NCI-H510A treated with DMSO at 0.1 percent for 48 hours (cell line): ENCODE data around the gene USP37.

Source experiments
- DNase-seq: peaks from one replicate; lab custom pipeline; 2025; lab: John Stamatoyannopoulos, UW

USP37 gene, protein sequence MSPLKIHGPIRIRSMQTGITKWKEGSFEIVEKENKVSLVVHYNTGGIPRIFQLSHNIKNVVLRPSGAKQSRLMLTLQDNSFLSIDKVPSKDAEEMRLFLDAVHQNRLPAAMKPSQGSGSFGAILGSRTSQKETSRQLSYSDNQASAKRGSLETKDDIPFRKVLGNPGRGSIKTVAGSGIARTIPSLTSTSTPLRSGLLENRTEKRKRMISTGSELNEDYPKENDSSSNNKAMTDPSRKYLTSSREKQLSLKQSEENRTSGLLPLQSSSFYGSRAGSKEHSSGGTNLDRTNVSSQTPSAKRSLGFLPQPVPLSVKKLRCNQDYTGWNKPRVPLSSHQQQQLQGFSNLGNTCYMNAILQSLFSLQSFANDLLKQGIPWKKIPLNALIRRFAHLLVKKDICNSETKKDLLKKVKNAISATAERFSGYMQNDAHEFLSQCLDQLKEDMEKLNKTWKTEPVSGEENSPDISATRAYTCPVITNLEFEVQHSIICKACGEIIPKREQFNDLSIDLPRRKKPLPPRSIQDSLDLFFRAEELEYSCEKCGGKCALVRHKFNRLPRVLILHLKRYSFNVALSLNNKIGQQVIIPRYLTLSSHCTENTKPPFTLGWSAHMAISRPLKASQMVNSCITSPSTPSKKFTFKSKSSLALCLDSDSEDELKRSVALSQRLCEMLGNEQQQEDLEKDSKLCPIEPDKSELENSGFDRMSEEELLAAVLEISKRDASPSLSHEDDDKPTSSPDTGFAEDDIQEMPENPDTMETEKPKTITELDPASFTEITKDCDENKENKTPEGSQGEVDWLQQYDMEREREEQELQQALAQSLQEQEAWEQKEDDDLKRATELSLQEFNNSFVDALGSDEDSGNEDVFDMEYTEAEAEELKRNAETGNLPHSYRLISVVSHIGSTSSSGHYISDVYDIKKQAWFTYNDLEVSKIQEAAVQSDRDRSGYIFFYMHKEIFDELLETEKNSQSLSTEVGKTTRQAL

DNA sequence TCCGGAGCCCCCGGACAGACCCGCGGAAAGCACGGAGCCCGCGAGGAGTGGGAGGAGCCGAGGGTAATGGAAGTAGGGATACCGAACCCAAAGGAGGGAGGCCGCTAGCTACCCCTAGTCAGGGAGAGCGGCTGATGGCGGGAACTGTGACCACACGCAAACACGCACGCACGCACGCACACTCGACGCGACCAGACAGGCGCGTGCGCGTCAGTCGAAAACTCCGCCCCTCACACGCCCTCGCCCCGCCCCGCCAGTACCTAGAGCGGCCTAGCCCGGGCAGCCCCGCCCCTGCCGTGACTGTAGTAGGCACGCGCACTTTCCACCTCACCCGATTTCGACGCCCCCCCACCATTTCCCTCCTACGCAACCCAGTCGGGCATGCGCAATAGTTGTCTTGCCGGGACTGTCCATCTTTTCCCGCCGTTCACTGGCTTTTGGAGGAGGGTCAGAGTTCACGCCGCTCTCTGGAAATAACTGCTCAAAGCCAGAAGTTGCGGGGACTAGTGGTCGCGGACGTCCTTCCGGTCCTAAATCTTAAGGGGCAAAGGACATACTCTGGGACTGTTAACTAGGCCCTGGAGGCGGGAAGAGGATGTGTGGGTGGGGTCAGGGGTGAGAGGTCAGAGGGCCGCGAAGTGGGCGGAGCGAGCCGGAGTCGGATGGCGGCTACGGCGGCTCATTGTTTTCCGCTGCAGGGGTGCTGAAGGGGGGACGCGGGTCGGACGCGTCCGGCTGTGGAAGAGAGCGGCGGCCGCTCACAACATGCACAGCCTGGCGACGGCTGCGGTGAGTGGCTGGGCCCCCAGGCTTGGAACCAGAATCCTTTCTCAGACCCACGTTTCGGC lies at the start of gene USP37, which contains the start of gene CNOT9:
Gene USP37, minus strand, starts transcription at position 162 of the 848 bp plus-strand sequence. CDS start 9,698 bp downstream, outside the sequence.
Gene CNOT9, plus strand, starts transcription at position 650 of the 848 bp plus-strand sequence. Its CDS starts 116 bp downstream, at position 766.
- DNase-seq = peak; percentile 98

DNA sequence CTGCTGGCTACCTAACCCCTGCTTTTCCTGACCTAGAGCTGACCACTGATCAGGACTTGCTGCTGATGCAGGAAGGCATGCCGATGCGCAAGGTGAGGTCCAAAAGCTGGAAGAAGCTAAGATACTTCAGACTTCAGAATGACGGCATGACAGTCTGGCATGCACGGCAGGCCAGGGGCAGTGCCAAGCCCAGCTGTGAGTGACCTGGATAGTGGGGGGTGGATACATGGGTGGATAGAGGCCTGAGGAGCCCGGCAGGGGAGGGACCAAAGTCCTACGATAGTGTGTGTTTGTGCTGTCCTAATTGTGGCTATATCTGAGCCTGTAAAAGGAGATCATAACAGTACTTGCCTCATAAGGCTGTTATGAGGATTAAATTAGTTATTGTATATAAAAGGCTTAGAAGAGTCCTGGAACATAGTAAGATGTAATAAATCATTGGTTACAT lies 47.7 kb upstream of the USP37 start:
- DNase-seq = no peak

DNA sequence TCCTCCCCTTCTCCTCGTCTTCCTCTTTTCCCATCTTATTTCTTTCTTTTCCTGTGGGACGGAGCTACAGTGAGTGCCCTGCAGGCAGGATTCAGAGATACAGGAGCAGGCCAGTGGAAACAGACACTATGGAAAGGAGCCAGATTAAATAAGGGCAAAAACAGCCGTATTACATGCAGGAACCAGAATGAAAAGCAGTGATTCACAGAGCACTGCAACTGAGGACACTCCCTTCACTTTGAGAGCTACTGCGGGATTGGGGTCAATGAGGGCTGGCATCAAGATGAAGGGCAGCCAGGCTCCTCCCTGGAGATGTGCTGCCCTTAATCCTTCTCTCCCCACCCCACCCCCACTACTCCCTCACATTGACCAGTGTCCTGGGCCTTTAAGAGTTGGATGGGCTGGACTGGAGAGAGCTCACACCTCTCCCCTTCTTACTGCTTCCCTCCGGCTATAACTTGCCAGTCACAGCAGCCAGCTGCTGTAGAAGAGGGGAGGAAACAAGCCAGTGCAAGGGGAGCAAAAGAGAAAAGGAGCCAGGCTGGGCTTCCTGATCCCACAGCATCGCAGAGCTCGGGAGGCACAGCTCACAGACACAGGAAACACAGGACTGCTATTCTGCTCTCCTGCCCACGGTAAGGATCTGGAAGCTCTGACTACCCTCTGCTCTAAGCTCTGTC lies 39.4 kb upstream of the USP37 start, which contains the start of gene PLCD4:
Gene PLCD4, plus strand, starts transcription at position 464 of the 680 bp plus-strand sequence. CDS start 7,841 bp downstream, outside the sequence.
- DNase-seq = no peak

DNA sequence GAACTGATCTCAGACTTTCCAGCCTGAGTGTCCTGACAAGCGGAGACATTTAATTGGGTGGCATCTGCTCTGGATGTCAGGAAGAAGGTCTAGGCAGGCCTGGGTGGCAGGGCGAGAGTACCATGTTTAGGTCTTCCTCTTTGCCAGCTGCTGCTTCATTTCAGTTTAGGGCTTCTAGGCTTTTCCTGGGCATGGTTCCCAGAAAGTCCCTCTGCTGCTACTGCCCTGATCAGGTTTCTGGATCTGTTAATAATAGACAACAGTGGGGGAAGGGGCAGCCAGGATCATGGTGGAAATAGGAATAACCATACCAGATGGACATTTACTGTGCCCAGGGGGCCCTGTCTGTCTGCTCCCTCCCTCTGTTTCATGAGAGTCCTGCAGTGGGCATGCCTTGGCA lies 37.3 kb upstream of the USP37 start:
- DNase-seq = no peak

DNA sequence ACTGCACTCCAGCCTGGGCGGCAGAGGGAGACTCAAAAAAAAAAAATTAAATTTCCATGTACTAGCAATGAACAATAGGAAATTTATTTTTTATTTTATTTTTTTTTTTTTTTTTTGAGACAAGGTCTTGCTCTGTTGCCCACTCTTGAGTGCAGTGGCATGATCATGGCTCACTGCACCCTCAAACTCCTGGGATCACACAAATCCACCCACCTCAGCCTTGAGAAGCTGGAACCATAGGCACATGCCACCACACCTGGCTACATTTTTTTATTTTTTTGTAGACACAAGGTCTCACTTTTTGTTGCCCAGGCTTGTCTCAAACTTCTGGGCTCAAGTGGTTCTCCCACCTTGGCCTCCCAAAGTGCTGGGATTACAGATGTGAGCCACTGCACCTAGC lies 17.4 kb upstream of the USP37 start:
- DNase-seq = no peak

DNA sequence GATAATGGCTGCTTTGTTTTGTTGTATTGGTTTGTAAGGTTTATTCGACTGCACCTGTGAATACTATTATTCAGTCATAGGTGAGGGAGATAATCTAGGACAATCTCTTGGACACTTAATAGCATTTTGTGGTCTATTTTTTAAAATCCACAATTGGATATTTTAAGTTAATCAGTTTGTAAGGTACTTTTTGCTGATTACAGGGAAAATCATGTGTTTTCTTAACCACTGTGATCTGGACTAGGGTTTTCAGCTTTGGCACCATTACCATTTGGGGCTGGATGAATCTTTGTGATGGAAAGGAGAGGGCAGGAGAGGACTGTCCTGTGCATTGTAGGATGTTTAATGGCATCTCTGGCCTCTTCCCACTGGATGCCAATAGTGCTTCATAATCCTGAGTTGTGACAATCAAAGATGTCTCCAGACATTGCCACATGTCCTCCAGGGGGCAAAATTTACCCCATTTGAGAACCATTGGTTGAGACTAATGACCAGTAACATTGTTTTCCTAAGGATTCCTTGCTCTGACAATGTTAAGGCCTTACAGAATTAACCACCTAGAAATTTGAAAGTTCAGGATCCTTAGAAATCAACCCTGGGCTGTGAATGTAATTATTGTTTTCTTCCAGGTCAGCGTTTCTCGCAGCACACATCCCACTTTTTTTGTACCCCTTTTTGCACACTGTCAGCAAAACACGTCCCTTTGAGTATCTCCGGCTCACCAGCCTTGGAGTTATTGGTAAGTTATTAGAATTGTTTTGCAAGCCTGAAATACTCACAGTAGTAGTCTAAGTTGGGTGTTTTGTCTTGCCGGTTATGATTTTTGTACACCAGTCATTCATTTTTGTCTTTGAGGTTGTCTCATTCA lies 16.1 kb upstream of the USP37 start:
- no peak for DNase-seq

DNA sequence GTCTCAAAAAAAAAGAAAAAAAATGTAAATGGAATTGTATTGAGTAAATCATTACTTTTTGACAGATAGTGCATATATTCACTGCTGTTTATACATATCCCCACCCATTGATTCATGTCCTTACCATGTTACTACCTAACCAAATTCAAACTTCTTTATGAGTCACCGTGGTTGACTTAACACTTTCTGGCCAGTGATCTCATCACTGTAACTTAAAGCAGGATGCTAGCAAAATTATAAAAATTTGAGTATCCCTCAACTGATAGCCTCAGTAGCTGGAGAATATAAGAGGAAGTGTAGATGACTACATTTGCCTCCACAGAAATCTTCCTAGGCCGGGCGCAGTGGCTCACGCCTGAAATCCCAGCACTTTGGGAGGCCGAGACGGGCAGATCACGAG lies 13.9 kb upstream of the USP37 start:
- DNase-seq = no peak

DNA sequence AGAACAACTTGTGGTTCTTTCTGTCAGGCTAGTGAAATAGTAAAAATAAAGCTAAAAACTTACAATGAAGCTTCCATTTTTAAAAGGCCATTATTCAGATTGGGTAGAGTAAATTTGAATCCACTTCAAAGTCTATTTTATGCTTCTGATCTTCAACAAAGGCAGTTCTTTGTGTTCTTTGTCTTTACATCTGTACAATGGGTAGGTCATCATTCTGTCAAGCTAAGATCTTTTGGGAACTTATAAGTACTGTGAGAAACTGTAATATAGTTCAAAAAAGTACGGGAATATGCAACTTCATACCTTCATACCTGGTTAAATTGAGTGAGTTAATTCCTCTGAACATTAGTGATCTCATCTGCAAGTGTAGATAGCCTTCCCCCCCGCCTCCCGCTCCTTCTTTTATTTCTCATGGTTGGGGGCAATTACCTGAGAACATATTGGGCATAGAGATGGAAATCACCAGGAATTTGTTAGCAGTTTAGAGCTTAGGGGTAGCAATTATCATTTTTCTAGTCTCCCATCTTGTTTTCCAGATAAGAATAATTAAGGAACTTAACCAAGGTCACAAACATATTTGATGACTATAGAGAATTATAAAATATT lies 10.2 kb upstream of the USP37 start:
- no peak for DNase-seq

DNA sequence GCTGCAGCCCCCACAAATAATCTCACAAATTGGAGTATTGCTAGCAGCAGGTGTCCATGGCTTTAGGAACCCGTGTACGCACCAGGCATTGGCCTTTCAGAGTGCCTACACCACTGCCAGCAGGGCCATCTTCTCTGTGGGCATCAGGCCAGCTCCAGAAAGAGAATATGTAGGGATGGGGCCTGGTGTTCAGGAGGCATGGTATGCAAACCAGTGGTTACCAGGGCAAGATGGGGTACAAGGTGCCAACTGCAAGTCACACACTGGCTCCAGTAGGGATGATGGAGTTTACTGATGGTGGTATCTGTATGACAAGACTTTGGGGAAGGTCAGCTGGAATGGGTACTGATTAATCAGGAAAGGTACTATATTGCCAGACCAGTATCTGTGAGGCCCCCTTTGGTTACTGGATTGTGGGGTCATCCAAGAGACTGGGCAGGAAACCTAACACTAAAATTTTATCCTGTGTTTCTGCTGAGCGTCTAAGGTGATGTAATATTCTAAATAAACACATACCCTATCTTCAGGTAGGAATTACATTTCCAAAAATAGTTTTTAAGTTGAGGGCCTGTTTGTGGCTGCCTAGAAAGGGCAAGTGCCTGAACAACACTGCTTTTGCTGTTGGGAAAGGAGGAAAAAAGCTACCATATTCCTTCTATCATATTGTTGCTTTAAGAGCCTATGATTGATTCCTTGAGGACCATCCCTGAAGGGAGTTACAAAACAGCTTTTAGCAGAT lies 9.5 kb upstream of the USP37 start:
- no peak for DNase-seq

DNA sequence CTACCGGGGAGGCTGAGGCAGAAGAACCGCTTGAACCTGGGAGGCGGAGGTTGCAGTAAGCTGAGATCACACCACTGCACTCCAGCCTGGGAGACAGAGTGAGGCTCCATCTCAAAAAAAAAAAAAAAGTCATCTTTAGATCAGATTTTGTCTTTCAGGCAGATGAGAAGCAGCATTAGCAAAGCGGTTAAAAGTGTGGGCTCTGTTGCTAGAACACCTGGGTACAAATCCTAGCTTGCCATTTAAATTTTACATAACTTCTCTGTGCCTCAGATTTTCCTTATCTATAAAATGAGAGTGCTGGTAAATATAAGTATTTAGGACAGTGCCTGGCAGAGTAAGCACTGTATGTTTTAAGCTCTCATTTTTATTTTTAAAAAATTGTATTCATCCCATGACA lies 8.7 kb upstream of the USP37 start:
- DNase-seq = no peak

DNA sequence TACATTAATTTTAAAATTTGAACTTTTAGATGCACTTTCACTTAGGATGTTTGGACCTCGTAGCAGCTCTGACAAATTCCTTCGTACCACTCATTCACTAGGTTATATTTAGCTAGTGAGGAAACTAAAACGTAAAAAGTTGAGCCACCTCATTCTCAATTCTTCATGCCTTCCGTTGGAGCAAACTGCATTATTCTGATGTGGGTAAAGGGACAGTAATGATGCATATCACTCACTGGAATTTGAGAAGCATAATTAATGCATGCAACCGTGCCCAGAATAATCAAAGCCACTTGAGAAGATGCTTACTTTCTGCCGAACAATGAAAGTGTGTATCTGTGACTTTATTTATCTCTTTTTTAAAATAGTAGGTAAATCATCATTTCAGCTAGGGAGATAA lies 2.7 kb upstream of the USP37 start:
- no peak for DNase-seq

DNA sequence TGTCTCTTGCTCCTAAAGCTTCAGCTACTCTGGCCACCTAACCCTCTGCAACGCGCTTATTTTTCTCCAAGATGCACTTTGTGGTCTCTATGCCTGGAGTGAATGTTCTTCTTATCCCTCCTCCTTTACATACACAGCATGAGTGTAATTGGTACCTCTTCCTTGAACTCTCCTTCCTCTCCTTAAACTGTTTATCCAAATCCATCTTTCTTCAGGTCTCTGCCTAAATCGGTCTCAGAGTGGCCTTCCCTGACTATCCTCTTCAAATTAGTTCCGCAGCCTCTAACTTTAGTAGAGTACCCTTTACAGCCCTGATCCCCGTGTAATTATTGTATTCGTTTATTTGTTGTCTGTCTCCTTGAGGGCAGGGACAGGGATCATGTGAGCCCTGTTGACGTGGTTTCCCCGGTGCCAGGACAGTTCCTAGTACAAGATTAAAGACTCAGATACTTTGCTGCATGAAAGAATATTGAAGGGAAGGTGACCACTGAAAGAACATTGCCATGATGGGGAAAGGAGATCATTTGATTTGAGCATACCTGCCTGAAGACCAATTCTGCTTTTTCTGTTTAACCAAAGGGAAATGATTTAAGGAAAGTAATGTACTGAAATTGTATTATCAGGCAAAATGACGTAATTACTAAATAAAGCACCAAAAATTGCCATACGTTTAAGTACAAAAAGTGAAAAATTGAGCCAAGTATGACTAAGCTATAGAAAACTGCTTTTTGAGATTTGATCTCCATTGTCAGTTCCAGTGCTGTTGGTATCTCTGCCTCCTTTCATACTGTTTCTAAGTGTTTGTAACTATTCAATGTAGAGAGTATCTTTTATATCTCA lies 1.7 kb upstream of the USP37 start:
- DNase-seq = no peak

DNA sequence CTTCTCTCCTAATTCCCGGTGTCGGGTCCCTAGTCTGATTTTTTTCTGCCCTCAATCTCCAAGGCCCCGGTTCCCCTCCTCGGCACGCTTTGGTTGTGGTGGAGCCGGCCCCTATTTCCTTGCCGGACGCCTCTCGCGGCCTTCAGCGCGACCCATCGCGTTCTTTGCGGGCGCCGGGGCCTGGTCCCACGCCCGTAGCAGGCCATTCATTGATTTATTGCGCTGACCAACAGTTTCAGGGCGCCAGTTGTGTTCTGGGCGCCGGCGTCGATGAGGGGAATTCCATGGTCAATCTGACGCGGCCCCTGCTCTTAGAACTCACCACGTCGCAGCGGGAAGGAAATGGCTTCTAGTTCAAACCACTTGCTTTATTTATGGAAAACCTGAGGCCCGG lies 884 bp upstream of the USP37 start:
- peak; percentile 39 for DNase-seq

DNA sequence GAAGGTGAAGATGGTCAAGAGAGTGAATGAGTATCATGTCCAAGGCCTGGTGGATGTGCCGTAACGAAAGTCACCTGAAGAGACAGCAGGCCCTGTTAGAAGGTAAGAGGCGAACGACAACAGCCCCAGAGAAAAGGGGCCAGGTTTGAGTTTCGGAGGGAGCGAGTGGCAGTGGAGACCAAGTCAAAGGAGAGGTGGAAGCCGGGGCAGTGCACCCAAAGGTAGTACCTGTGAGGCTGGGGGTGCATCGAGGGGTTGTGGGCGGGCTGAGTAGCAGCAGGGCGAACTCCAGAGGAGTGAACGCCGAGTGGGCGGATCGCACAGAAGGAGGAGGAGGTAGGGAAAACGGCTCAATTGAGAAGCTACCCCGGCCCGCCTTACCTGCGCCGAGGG lies 358 bp downstream of the USP37 start:
- DNase-seq = peak; percentile 76

DNA sequence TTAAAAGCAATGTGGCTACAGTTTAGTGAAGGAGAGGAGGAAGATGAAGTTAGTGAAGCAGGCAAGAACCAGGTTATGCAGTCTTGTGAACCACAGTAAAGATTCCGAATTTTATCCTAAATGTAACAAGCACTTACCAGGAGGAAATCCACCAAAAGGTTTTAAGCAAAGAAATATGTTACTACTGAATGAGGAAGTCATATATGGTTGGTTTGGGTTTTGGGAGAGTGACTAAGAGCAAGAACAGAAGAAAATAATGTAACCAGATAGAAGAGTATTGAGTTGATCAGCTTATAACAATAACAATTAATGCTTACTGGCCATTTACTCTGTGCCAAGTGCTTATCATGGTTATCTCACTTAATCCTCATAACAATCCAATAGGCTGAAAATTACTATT lies 1.9 kb downstream of the USP37 start:
- no peak for DNase-seq

DNA sequence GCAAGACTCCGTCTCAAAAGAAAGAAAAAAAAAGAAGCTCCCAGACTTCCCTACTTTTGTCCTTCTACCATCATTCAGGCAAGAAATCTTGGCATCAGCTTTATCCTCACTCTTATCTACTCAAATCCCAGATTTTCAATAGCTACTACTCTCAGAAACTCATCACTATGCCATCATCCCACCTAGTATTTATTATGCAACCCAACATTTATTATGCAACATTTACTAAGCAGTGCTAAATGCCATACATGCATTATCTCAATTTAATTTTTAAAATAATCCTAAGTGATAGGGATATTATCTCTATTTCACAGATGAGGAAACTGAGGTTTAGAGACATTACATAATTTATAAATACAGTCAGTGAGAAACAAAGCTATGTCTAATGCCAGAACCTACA lies 4.1 kb downstream of the USP37 start:
- DNase-seq = no peak

DNA sequence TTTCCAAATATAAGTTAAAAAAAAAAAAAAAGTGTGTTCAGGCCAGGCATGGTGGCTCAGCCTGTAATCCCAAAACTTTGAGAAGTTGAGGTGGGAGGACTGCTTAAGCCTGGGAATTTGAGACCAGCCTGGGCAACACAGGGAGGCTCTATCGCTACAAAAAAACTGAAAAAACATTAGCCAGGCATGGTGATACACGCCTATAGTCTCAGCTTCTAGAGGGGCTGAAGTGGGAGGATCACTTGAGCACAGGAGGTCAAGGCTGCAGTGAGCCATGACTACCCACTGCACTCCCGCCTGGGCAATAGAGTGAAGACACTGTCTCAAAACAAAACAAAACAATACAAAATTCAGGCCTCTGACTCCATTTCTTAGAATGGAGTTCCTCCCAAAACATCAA lies 9.2 kb downstream of the USP37 start:
- DNase-seq = no peak

DNA sequence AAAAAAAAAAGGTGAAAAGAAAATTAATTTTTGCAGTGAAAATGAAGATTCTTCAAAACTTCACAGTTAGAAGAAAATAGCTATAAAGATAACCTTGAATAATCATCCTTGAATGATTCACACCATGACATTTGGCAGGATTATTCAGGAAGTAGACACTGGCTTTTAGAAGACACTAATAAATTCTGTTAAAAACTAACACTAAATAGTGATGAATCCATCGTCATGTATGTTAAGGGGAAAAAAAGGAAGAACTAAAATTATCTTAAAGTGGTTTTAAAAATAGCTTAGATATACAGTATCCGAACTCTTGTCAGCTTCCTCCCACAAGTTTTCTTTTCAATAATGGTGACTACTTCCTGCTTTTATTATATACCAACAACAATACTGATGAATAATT lies 10.2 kb downstream of the USP37 start:
- DNase-seq = no peak
